Measurements from ENCODE around the gene SLX4IP.

DNA sequence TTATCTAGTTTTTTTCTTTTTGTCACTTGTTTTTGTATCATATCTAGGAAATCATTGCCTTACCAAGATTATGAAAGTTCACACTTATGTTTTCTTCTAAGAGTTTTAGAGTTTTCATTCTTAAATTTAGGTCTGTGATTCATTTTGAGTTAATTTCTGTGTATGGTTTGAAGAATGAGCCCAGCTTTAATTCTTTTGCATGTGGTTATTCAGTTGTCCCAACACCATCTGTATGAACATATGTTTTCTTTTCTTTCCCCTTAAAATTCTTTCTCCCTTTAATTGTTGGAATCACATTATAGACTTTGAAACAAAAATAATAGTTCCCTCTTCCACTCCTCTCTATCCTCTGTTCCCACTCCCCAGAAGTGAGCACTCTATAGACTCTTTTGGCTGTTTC, 85.4 kb downstream of the SLX4IP start:
- TF ChIP-seq, protein P1, sequence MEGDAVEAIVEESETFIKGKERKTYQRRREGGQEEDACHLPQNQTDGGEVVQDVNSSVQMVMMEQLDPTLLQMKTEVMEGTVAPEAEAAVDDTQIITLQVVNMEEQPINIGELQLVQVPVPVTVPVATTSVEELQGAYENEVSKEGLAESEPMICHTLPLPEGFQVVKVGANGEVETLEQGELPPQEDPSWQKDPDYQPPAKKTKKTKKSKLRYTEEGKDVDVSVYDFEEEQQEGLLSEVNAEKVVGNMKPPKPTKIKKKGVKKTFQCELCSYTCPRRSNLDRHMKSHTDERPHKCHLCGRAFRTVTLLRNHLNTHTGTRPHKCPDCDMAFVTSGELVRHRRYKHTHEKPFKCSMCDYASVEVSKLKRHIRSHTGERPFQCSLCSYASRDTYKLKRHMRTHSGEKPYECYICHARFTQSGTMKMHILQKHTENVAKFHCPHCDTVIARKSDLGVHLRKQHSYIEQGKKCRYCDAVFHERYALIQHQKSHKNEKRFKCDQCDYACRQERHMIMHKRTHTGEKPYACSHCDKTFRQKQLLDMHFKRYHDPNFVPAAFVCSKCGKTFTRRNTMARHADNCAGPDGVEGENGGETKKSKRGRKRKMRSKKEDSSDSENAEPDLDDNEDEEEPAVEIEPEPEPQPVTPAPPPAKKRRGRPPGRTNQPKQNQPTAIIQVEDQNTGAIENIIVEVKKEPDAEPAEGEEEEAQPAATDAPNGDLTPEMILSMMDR (IDR thresholded peaks at IDR 0.05): no peak
- TF ChIP-seq POLR2A (IDR thresholded peaks at IDR 0.05): no peak

Data from adrenal gland (tissue), 5 donors.